SK-N-SH (cell line): ENCODE data around the gene ERRFI1.

Experiments
- CHD2 ChIP-seq: fragments of 150-350 bp; IDR thresholded peaks from 2 replicates; pipeline ENCODE4 v1.6.1; 2018; ENCODE audit warnings: low read length; ENCODE audit not compliant: partially characterized antibody
- EP300 ChIP-seq, 2 experiments: IDR thresholded peaks; 2 replicates each; pipeline versions ENCODE4 v1.4.0 to v1.6.1; 2012; ENCODE audit warnings: borderline replicate concordance in 1 of 2, low read depth in 1 of 2, low read length in 1 of 2
- FOSL2 ChIP-seq: IDR thresholded peaks from 2 replicates; pipeline ENCODE4 v1.4.0; 2012; ENCODE audit warnings: low read depth, mild to moderate bottlenecking, moderate library complexity, borderline replicate concordance
- MEF2A ChIP-seq: IDR thresholded peaks from 2 replicates; pipeline ENCODE4 v1.4.0; 2012; ENCODE audit warnings: low read depth, borderline replicate concordance
- NRF1 ChIP-seq: IDR thresholded peaks from 2 replicates; pipeline ENCODE4 v1.6.1; 2012; ENCODE audit warnings: low read depth, mild to moderate bottlenecking, low read length
- POLR2AphosphoS5 ChIP-seq: IDR thresholded peaks from 2 replicates; pipeline ENCODE4 v1.6.1; 2012; ENCODE audit warnings: low read depth, low read length
- RAD21 ChIP-seq: IDR thresholded peaks from 2 replicates; pipeline ENCODE4 v1.6.1; 2012; ENCODE audit warnings: mild to moderate bottlenecking, low read length
- RCOR1 ChIP-seq: fragments of 150-350 bp; IDR thresholded peaks from 2 replicates; pipeline ENCODE4 v1.6.1; 2017; ENCODE audit warnings: antibody characterized with exemption, low read length
- SMC3 ChIP-seq: IDR thresholded peaks from 2 replicates; pipeline ENCODE4 v1.6.1; 2012; ENCODE audit warnings: low read depth, low read length, improper control_type of control experiment
- YY1 ChIP-seq: IDR thresholded peaks from 2 replicates; pipeline ENCODE4 v1.4.0; 2012; ENCODE audit warnings: low read depth, mild to moderate bottlenecking
- TF ChIP-seq, protein P1 (sequence below): fragments of 200-600 bp; sonication (generic); IDR thresholded peaks from 2 replicates; pipeline ENCODE4 v1.6.1; 2017; ENCODE audit warnings: antibody characterized with exemption, mild to moderate bottlenecking, moderate library complexity
- TF ChIP-seq, protein P2 (sequence below): IDR thresholded peaks from 2 replicates; pipeline ENCODE4; 2012
- TF ChIP-seq, protein P3 (sequence below): fragments of 150-350 bp; IDR thresholded peaks from 2 replicates; pipeline ENCODE4 v1.6.1; 2017; ENCODE audit warnings: antibody characterized with exemption, low read length, low read depth, borderline replicate concordance

DNA sequence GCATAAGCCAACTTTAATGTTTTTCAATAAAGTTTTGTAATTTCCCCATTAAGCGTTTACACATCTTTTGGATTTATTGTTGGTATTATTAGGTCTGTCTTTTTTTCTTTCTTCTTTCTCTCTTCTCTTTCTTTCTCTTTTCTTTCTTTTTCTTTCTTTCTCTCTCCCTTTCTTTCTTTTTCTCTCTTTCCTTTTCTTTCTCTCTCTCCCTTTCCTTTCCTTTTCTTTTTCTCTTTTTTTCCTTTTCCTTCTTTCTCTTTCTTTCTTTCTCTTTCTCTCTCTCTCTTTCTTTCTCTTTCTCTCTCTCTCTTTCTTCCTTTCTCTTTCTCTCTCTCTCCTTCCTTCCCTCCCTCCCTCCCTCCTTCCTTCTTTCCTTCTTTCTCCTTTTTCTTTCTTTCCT lies 31.3 kb downstream of the ERRFI1 start:
- TF ChIP-seq FOSL2: no peak
- TF ChIP-seq EP300 (IDR thresholded peaks at IDR 0.05; ENCODE audit: borderline replicate concordance in 1 of 2, low read depth in 1 of 2, low read length in 1 of 2): no peak
- TF ChIP-seq, protein P1, sequence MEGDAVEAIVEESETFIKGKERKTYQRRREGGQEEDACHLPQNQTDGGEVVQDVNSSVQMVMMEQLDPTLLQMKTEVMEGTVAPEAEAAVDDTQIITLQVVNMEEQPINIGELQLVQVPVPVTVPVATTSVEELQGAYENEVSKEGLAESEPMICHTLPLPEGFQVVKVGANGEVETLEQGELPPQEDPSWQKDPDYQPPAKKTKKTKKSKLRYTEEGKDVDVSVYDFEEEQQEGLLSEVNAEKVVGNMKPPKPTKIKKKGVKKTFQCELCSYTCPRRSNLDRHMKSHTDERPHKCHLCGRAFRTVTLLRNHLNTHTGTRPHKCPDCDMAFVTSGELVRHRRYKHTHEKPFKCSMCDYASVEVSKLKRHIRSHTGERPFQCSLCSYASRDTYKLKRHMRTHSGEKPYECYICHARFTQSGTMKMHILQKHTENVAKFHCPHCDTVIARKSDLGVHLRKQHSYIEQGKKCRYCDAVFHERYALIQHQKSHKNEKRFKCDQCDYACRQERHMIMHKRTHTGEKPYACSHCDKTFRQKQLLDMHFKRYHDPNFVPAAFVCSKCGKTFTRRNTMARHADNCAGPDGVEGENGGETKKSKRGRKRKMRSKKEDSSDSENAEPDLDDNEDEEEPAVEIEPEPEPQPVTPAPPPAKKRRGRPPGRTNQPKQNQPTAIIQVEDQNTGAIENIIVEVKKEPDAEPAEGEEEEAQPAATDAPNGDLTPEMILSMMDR: no peak
- TF ChIP-seq RAD21: no peak
- TF ChIP-seq POLR2AphosphoS5: no peak
- no peak for TF ChIP-seq YY1
- TF ChIP-seq, protein P2, sequence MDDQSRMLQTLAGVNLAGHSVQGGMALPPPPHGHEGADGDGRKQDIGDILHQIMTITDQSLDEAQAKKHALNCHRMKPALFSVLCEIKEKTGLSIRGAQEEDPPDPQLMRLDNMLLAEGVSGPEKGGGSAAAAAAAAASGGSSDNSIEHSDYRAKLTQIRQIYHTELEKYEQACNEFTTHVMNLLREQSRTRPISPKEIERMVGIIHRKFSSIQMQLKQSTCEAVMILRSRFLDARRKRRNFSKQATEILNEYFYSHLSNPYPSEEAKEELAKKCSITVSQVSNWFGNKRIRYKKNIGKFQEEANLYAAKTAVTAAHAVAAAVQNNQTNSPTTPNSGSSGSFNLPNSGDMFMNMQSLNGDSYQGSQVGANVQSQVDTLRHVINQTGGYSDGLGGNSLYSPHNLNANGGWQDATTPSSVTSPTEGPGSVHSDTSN: no peak
- no peak for TF ChIP-seq NRF1
- no peak for TF ChIP-seq SMC3
- TF ChIP-seq CHD2: no peak
- TF ChIP-seq, protein P3, sequence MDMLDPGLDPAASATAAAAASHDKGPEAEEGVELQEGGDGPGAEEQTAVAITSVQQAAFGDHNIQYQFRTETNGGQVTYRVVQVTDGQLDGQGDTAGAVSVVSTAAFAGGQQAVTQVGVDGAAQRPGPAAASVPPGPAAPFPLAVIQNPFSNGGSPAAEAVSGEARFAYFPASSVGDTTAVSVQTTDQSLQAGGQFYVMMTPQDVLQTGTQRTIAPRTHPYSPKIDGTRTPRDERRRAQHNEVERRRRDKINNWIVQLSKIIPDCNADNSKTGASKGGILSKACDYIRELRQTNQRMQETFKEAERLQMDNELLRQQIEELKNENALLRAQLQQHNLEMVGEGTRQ: no peak
- TF ChIP-seq MEF2A: no peak
- TF ChIP-seq RCOR1: no peak
